GM19025 (cell line): ENCODE results near the gene AKR1C2.

Experiments used
- ATAC-seq: cut with Tn5 transposase; IDR thresholded peaks from one replicate; pipeline ENCODE4 v1.9.1; 2021; ENCODE audit warnings: mild to moderate bottlenecking, low read depth, moderate library complexity; ENCODE audit not compliant: unreplicated experiment

AKR1C2 gene

GRCh38 chr10:4939224-4940072 is 64.2 kb downstream of the AKR1C2 start:
- no peak for ATAC-seq
